ENCODE measurements around the gene RNF151. TPM values are rescaled to one million over a fixed set of nuclear protein-coding genes. Genes with fewer than 3 reads are reported as not detected.

RNF151 gene
- polyA plus RNA-seq, 1 donor from 2014 or later, result not detected

DNA sequence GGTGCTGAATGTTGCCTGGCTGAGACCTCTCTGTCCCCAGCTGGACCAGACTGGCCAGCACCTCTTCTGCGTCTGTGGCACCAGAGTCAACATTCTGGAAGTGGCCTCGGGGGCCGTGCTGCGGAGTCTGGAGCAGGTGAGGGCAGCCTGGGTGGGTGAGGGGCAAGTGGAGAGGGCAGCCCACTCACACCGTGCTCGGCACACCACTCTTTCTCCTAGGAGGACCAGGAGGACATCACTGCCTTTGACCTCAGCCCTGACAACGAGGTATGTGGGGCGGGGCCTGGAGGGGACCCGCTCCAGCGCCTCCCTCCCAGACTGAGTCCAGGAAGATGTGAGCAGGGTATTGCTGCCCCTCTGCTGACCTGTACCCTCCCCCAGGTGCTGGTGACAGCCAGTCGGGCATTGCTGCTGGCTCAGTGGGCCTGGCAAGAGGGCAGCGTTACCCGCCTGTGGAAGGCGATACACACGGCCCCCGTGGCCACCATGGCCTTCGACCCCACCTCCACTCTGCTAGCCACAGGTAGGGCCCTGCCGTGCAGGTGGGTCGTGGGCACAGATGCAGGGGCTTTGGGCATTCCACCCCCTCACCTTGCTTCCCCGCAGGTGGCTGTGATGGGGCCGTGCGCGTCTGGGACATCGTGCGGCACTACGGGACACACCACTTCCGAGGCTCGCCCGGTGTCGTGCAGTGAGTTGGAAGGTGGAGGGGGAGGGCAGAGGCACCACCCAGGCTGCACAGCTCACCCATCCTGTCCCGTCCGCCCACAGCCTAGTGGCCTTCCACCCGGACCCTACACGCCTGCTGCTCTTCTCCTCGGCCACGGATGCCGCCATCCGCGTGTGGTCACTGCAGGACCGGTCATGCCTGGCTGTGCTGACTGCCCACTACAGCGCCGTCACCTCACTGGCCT, 7.8 kb downstream of the RNF151 start:
- no peaks in the 10 kb centered on the region for H3K9me3 ChIP-seq (ENCODE audit: low read length)
- TF ChIP-seq, protein P1, sequence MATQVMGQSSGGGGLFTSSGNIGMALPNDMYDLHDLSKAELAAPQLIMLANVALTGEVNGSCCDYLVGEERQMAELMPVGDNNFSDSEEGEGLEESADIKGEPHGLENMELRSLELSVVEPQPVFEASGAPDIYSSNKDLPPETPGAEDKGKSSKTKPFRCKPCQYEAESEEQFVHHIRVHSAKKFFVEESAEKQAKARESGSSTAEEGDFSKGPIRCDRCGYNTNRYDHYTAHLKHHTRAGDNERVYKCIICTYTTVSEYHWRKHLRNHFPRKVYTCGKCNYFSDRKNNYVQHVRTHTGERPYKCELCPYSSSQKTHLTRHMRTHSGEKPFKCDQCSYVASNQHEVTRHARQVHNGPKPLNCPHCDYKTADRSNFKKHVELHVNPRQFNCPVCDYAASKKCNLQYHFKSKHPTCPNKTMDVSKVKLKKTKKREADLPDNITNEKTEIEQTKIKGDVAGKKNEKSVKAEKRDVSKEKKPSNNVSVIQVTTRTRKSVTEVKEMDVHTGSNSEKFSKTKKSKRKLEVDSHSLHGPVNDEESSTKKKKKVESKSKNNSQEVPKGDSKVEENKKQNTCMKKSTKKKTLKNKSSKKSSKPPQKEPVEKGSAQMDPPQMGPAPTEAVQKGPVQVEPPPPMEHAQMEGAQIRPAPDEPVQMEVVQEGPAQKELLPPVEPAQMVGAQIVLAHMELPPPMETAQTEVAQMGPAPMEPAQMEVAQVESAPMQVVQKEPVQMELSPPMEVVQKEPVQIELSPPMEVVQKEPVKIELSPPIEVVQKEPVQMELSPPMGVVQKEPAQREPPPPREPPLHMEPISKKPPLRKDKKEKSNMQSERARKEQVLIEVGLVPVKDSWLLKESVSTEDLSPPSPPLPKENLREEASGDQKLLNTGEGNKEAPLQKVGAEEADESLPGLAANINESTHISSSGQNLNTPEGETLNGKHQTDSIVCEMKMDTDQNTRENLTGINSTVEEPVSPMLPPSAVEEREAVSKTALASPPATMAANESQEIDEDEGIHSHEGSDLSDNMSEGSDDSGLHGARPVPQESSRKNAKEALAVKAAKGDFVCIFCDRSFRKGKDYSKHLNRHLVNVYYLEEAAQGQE (IDR thresholded peaks at IDR 0.05; ENCODE audit: borderline replicate concordance), result no peak
- TF ChIP-seq MXI1 (conservative IDR thresholded peaks at IDR 0.05; ENCODE audit: poor library complexity, severe bottlenecking) (no peak), SMC3 (conservative IDR thresholded peaks at IDR 0.05; ENCODE audit: poor library complexity) (no peak), EP300 (conservative IDR thresholded peaks at IDR 0.05; ENCODE audit: poor library complexity, severe bottlenecking) (no peak), EZH2 (IDR thresholded peaks at IDR 0.05; ENCODE audit: borderline replicate concordance, insufficient read depth, low read length, poor library complexity, severe bottlenecking) (no peak), RAD21 (conservative IDR thresholded peaks at IDR 0.05) (no peak), POLR2AphosphoS5 (IDR thresholded peaks at IDR 0.05) (no peak), TAF1 (IDR thresholded peaks at IDR 0.05; ENCODE audit: low read depth) (no peak)
- TF ChIP-seq, protein P2, sequence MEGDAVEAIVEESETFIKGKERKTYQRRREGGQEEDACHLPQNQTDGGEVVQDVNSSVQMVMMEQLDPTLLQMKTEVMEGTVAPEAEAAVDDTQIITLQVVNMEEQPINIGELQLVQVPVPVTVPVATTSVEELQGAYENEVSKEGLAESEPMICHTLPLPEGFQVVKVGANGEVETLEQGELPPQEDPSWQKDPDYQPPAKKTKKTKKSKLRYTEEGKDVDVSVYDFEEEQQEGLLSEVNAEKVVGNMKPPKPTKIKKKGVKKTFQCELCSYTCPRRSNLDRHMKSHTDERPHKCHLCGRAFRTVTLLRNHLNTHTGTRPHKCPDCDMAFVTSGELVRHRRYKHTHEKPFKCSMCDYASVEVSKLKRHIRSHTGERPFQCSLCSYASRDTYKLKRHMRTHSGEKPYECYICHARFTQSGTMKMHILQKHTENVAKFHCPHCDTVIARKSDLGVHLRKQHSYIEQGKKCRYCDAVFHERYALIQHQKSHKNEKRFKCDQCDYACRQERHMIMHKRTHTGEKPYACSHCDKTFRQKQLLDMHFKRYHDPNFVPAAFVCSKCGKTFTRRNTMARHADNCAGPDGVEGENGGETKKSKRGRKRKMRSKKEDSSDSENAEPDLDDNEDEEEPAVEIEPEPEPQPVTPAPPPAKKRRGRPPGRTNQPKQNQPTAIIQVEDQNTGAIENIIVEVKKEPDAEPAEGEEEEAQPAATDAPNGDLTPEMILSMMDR (IDR thresholded peaks at IDR 0.05; ENCODE audit: poor library complexity, severe bottlenecking), result no peak
- no peak overlapping the region for H3K27ac ChIP-seq (ENCODE audit: low read length)
- H3K9ac ChIP-seq (ENCODE audit: low read length), result no peak overlapping the region
- no peak overlapping the region for H2AFZ ChIP-seq (ENCODE audit: low read depth, low read length)
- no peaks in the 10 kb centered on the region for H3K9me2 ChIP-seq (ENCODE audit: insufficient read depth, low read length)
- no peaks in the 10 kb centered on the region for H3F3A ChIP-seq (ENCODE audit: insufficient read depth, low read length, poor library complexity, severe bottlenecking)
- peaks cover 5% of the 10 kb centered on the region for H3K79me2 ChIP-seq (replicated peaks; ENCODE audit: insufficient read depth, low read length)
- no peak overlapping the region for H3K4me2 ChIP-seq (ENCODE audit: low read length)
- no peak overlapping the region for H3K4me3 ChIP-seq (ENCODE audit: low read length)
- H4K20me1 ChIP-seq (ENCODE audit: insufficient read depth), result no peaks in the 10 kb centered on the region
- H3K36me3 ChIP-seq (ENCODE audit: insufficient read depth, low read length), result no peaks in the 10 kb centered on the region
- H3K27me3 ChIP-seq (ENCODE audit: insufficient read depth, low read depth, low read length), result peaks cover 11% of the 10 kb centered on the region

DNA sequence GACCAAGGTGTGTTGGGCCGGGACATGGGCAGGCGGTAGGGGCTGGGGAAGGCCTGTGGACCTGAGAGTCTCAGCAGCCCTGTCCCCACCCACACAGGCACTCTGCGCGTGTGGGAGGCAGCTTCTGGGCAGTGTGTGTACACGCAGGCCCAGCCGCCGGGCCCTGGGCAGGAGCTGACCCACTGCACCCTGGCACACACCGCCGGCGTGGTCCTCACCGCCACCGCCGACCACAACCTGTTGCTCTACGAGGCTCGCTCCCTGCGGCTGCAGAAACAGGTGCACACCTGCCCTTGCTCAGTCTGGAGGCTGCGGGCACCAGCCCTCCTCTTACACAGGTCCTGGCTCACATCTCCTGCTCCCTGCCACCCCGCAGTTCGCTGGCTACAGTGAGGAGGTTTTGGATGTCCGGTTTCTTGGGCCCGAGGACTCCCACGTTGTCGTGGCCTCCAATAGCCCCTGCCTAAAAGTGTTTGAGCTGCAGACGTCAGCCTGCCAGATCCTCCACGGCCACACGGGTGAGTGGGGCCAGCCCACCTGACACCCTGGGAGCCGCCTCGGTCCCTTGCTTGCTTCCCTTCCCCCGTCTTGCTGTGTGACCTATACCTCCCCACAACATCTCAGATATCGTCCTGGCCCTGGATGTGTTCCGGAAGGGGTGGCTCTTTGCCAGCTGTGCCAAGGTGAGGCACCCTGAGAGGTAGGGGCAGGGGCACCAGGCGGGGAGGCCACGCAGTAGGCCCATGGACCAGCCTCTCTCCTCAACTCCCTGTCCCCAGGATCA, 9.0 kb downstream of the RNF151 start:
- H4K20me1 ChIP-seq (ENCODE audit: insufficient read depth), result no peaks in the 10 kb centered on the region
- H3K9me3 ChIP-seq (ENCODE audit: low read length), result no peaks in the 10 kb centered on the region
- no peak overlapping the region for H2AFZ ChIP-seq (ENCODE audit: low read depth, low read length)
- no peak overlapping the region for H3K27ac ChIP-seq (ENCODE audit: low read length)
- H3K36me3 ChIP-seq (ENCODE audit: insufficient read depth, low read length), result no peaks in the 10 kb centered on the region
- peaks cover 5% of the 10 kb centered on the region for H3K79me2 ChIP-seq (replicated peaks; ENCODE audit: insufficient read depth, low read length)
- H3K27me3 ChIP-seq (ENCODE audit: insufficient read depth, low read depth, low read length), result peaks cover 23% of the 10 kb centered on the region
- H3K4me2 ChIP-seq (ENCODE audit: low read length), result no peak overlapping the region
- TF ChIP-seq MXI1 (conservative IDR thresholded peaks at IDR 0.05; ENCODE audit: poor library complexity, severe bottlenecking) (no peak), EZH2 (IDR thresholded peaks at IDR 0.05; ENCODE audit: borderline replicate concordance, insufficient read depth, low read length, poor library complexity, severe bottlenecking) (no peak), TAF1 (IDR thresholded peaks at IDR 0.05; ENCODE audit: low read depth) (no peak), RAD21 (conservative IDR thresholded peaks at IDR 0.05) (no peak), EP300 (conservative IDR thresholded peaks at IDR 0.05; ENCODE audit: poor library complexity, severe bottlenecking) (no peak), POLR2AphosphoS5 (IDR thresholded peaks at IDR 0.05) (no peak), SMC3 (conservative IDR thresholded peaks at IDR 0.05; ENCODE audit: poor library complexity) (no peak)
- TF ChIP-seq, protein P1 (IDR thresholded peaks at IDR 0.05; ENCODE audit: borderline replicate concordance), result no peak
- TF ChIP-seq, protein P2 (IDR thresholded peaks at IDR 0.05; ENCODE audit: poor library complexity, severe bottlenecking), result no peak
- no peaks in the 10 kb centered on the region for H3F3A ChIP-seq (ENCODE audit: insufficient read depth, low read length, poor library complexity, severe bottlenecking)
- no peaks in the 10 kb centered on the region for H3K9me2 ChIP-seq (ENCODE audit: insufficient read depth, low read length)
- no peak overlapping the region for H3K9ac ChIP-seq (ENCODE audit: low read length)
- H3K4me3 ChIP-seq (ENCODE audit: low read length), result no peak overlapping the region

Measured in neural cell (in vitro differentiated cells).